ENCODE results near the gene RNF144B. TPM values are rescaled to one million over a fixed set of nuclear protein-coding genes. Genes with fewer than 3 reads are reported as not detected.

Gene RNF144B
- total RNA-seq, 2 donors from 2014 or later = 1.4 to 1.5 TPM

DNA sequence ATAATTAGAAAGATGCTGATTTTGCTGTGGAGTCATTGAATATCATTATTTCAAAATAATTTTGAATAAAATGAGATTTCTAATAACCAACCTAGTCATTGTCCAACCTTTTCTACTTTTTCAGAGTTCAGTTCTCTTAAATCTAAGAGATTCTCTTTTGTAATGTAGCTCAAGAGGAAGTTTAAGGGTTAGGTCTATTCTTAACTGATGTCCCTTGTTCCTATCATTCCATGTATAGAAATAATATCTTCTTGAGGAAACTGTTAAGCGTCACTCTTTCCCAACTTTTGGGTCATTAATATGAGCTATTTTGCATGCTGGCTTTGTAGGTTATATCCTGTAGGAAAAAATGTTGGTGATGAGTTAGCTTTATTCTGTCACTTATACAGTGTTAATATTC, 27.0 kb downstream of the RNF144B start:
- H3K27ac Mint-ChIP-seq = no peak overlapping the region
- Histone ChIP-seq H3K9me3 (ENCODE audit: control insufficient read depth, low read length) (no peaks in the 10 kb centered on the region), H3K27ac (ENCODE audit: low read depth, low read length) (no peak overlapping the region), H3K4me1 (ENCODE audit: control insufficient read depth, insufficient read depth, low read length) (no peaks in the 10 kb centered on the region), H3K36me3 (ENCODE audit: control insufficient read depth, insufficient read depth, low read length) (no peaks in the 10 kb centered on the region), H3K27me3 (ENCODE audit: control insufficient read depth, insufficient read depth, low read length, poor library complexity, severe bottlenecking) (no peaks in the 10 kb centered on the region), H3K9ac (ENCODE audit: extremely low read depth, low read length, poor library complexity, severe bottlenecking) (no peak overlapping the region), H3K4me3 (ENCODE audit: low read length) (no peak overlapping the region)
- WGBS, 2 experiments (ENCODE audit: insufficient coverage in 1 of 2, insufficient read length in 1 of 2) = 86% methylated on average over 1 of the region's 1 CpG; no CpG with 5 or more reads in 1 of the 2 experiments
- H3K27me3 Mint-ChIP-seq (ENCODE audit: insufficient read depth) = no peaks in the 10 kb centered on the region
- H3K4me1 Mint-ChIP-seq = no peaks in the 10 kb centered on the region
- no peak for DNase-seq
- no peaks in the 10 kb centered on the region for H3K9me3 Mint-ChIP-seq
- TF ChIP-seq, protein P1, sequence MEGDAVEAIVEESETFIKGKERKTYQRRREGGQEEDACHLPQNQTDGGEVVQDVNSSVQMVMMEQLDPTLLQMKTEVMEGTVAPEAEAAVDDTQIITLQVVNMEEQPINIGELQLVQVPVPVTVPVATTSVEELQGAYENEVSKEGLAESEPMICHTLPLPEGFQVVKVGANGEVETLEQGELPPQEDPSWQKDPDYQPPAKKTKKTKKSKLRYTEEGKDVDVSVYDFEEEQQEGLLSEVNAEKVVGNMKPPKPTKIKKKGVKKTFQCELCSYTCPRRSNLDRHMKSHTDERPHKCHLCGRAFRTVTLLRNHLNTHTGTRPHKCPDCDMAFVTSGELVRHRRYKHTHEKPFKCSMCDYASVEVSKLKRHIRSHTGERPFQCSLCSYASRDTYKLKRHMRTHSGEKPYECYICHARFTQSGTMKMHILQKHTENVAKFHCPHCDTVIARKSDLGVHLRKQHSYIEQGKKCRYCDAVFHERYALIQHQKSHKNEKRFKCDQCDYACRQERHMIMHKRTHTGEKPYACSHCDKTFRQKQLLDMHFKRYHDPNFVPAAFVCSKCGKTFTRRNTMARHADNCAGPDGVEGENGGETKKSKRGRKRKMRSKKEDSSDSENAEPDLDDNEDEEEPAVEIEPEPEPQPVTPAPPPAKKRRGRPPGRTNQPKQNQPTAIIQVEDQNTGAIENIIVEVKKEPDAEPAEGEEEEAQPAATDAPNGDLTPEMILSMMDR (conservative IDR thresholded peaks at IDR 0.05) = no peak
- no peak overlapping the region for H3K4me3 Mint-ChIP-seq
- H3K36me3 Mint-ChIP-seq (ENCODE audit: low read depth) = no peaks in the 10 kb centered on the region

DNA sequence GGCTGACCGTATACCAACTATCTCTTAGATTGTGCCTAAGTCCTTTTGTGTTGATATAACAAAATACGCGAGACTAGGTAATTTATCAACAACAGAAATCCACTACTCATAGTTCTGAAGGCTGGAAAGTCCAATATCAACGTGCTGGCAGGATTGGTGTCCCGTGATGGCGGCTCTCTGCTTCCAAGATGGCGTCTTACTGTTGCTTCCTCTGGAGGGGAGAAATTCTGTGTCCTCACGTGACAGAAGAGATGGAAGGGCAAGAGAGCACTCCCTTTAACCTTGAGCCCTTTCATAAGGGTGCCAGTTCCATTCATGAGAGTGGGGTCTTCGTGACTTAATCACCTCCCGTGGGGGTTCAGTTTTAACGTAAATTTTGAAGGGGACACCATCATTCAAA, 28.1 kb downstream of the RNF144B start:
- DNase-seq = no peak
- TF ChIP-seq, protein P1 (conservative IDR thresholded peaks at IDR 0.05) = no peak
- Histone ChIP-seq H3K9me3 (ENCODE audit: control insufficient read depth, low read length) (no peaks in the 10 kb centered on the region), H3K4me1 (ENCODE audit: control insufficient read depth, insufficient read depth, low read length) (no peaks in the 10 kb centered on the region), H3K27me3 (ENCODE audit: control insufficient read depth, insufficient read depth, low read length, poor library complexity, severe bottlenecking) (no peaks in the 10 kb centered on the region), H3K9ac (ENCODE audit: extremely low read depth, low read length, poor library complexity, severe bottlenecking) (no peak overlapping the region), H3K4me3 (ENCODE audit: low read length) (no peak overlapping the region), H3K27ac (ENCODE audit: low read depth, low read length) (no peak overlapping the region), H3K36me3 (ENCODE audit: control insufficient read depth, insufficient read depth, low read length) (no peaks in the 10 kb centered on the region)
- no peak overlapping the region for H3K4me3 Mint-ChIP-seq
- no peaks in the 10 kb centered on the region for H3K9me3 Mint-ChIP-seq
- WGBS, 2 experiments (ENCODE audit: insufficient coverage in 1 of 2, insufficient read length in 1 of 2) = 95 to 96% methylated on average over 11 of the region's 11 CpGs
- H3K27ac Mint-ChIP-seq = no peak overlapping the region
- no peaks in the 10 kb centered on the region for H3K27me3 Mint-ChIP-seq (ENCODE audit: insufficient read depth)
- H3K36me3 Mint-ChIP-seq (ENCODE audit: low read depth) = no peaks in the 10 kb centered on the region
- no peaks in the 10 kb centered on the region for H3K4me1 Mint-ChIP-seq

DNA sequence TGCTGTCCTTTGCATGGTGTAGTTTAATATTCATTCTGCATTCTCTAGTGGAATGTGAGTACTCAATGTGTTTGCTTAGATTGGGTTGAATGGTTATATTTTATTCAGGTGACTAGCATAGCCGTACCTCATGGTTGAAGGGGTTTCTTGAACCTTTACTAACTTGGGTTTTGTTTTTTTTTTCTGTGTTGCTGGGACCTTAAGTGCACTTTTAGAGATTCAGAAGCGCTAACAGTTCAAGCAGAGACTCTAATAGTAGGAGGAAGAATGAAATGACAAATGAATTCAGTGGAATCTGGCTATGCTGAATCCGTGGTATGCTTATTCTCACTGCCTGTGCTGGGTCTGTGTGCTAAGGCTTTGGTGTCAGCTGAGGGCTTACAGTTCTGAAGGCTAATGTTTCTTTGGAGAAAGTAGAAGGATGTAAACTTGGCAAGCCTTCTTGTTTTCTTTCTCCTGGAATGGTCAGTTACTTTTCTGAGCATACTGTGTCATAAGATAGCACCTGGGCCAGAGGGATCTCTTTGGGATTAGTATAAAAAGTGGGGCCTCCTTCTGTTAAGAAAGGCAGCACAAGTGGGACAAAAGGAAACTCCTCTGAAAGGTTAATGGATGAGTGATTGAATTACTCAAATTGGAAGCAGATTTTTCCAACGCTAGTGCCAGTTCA, 28.7 kb downstream of the RNF144B start:
- Mint-ChIP-seq H3K9me3 (no peaks in the 10 kb centered on the region), H3K27me3 (ENCODE audit: insufficient read depth) (no peaks in the 10 kb centered on the region), H3K36me3 (ENCODE audit: low read depth) (no peaks in the 10 kb centered on the region), H3K4me1 (no peaks in the 10 kb centered on the region), H3K27ac (no peak overlapping the region), H3K4me3 (no peak overlapping the region)
- Histone ChIP-seq H3K4me3 (ENCODE audit: low read length) (no peak overlapping the region), H3K27me3 (ENCODE audit: control insufficient read depth, insufficient read depth, low read length, poor library complexity, severe bottlenecking) (no peaks in the 10 kb centered on the region), H3K27ac (ENCODE audit: low read depth, low read length) (no peak overlapping the region), H3K36me3 (ENCODE audit: control insufficient read depth, insufficient read depth, low read length) (no peaks in the 10 kb centered on the region), H3K9ac (ENCODE audit: extremely low read depth, low read length, poor library complexity, severe bottlenecking) (no peak overlapping the region), H3K4me1 (ENCODE audit: control insufficient read depth, insufficient read depth, low read length) (no peaks in the 10 kb centered on the region), H3K9me3 (ENCODE audit: control insufficient read depth, low read length) (no peaks in the 10 kb centered on the region)
- TF ChIP-seq, protein P1 (conservative IDR thresholded peaks at IDR 0.05) = no peak
- DNase-seq = no peak
- WGBS, 2 experiments (ENCODE audit: insufficient coverage in 1 of 2, insufficient read length in 1 of 2) = 75 to 78% methylated on average over 2 to 4 of the region's 4 CpGs

Measured in endodermal cell (in vitro differentiated cells).